GM19467 (cell line): Measurements from ENCODE around the gene DEFB129.
"Not testable (repeated sequence)": the region's sequence is repeated elsewhere in the genome, so short reads cannot be mapped to it uniquely, and the experiment has no call there.

Experiments
- ATAC-seq: cut with Tn5 transposase; IDR thresholded peaks from one replicate; pipeline ENCODE4 v1.9.1; 2021; ENCODE audit warnings: mild to moderate bottlenecking, moderate library complexity; ENCODE audit not compliant: unreplicated experiment

Gene DEFB129

GRCh38 chr20:226958-227357 lies at the start of gene DEFB129:
Gene DEFB129, plus strand, starts transcription at chr20:227258. Its CDS starts 31 bp downstream, at chr20:227289.
- no peak for ATAC-seq

GRCh38 chr20:184288-184687 lies 42.8 kb upstream of the DEFB129 start:
- ATAC-seq = no peak

GRCh38 chr20:187733-188132 lies 39.3 kb upstream of the DEFB129 start:
- ATAC-seq = no peak

- no peak for ATAC-seq
Observed at GRCh38 chr20:189611-190010, 37.4 kb upstream of the DEFB129 start, which contains the start of gene DEFB128. Gene DEFB128, minus strand, starts transcription at chr20:189711. Its CDS starts 88 bp downstream, at chr20:189623.

- no peak for ATAC-seq
Observed at GRCh38 chr20:198225-198624, 28.8 kb upstream of the DEFB129 start.

GRCh38 chr20:199996-200395 lies 27.1 kb upstream of the DEFB129 start:
- no peak for ATAC-seq

GRCh38 chr20:203630-204029 lies 23.4 kb upstream of the DEFB129 start:
- not testable (repeated sequence) for ATAC-seq

- ATAC-seq = no peak
Observed at GRCh38 chr20:208942-209566, 18.0 kb upstream of the DEFB129 start.

- no peak for ATAC-seq
Observed at GRCh38 chr20:210809-211502, 16.1 kb upstream of the DEFB129 start.

GRCh38 chr20:214383-214782 lies 12.7 kb upstream of the DEFB129 start:
- no peak for ATAC-seq

- ATAC-seq = no peak
Observed at GRCh38 chr20:215796-216195, 11.3 kb upstream of the DEFB129 start.

GRCh38 chr20:217266-217665 lies 9.8 kb upstream of the DEFB129 start:
- ATAC-seq = no peak

- ATAC-seq = no peak
Observed at GRCh38 chr20:219290-220115, 7.6 kb upstream of the DEFB129 start.

- no peak for ATAC-seq
Observed at GRCh38 chr20:221258-221830, 5.7 kb upstream of the DEFB129 start.

GRCh38 chr20:225879-226278 lies 1.2 kb upstream of the DEFB129 start:
- not testable (repeated sequence) for ATAC-seq

- ATAC-seq = no peak
Observed at GRCh38 chr20:227439-228105, 514 bp downstream of the DEFB129 start.

GRCh38 chr20:235891-236290 lies 8.8 kb downstream of the DEFB129 start:
- ATAC-seq = no peak

GRCh38 chr20:237489-237888 lies 10.4 kb downstream of the DEFB129 start:
- ATAC-seq = no peak

- ATAC-seq = no peak
Observed at GRCh38 chr20:237929-238328, 10.9 kb downstream of the DEFB129 start.

- no peak for ATAC-seq
Observed at GRCh38 chr20:242905-243304, 15.8 kb downstream of the DEFB129 start.

- ATAC-seq = no peak
Observed at GRCh38 chr20:251354-251753, 24.3 kb downstream of the DEFB129 start.
